ENCODE data around the gene CACNG6. TPM values are rescaled to one million over a fixed set of nuclear protein-coding genes. Genes with fewer than 3 reads are reported as not detected.

The CACNG6 gene
- total and polyA plus RNA-seq, 10 of the 15 experiments (the other 5 are each of a cell fraction or from before 2014, with no cell fraction given) = 0.07 TPM; not detected in 9

DNA sequence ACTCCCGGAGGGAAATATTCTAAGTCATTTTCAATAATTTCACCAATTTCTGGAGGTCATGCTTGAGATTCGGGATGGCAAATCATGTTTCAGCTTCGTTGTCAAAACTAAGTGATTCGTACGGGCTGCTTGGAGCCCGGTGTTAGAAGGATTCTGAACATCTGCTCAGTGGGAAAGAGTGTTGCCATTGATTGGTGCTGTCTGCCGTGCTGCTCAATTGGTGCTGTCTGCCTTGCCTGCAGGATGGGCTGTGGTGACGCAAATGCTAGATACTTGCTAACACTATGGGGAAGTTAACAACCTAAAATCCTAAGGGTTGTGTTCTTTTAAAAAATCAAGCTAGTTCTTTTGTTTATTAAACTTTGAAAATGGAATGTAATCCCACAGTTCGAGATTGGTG lies 46.0 kb upstream of the CACNG6 start:
- H3K79me2 ChIP-seq (ENCODE audit: control insufficient read depth, insufficient read depth, low read length) = no peaks in the 10 kb centered on the region
- ATAC-seq (no peak), FAIRE-seq (no peak), DNase-seq (ENCODE audit: low read depth, low spot score) (no peak)
- H3K4me1 ChIP-seq (ENCODE audit: control insufficient read depth, insufficient read depth, low read length) = no peaks in the 10 kb centered on the region
- no peaks in the 10 kb centered on the region for H3K27me3 ChIP-seq (replicated peaks in 1 of 2; ENCODE audit: control insufficient read depth in 2 of 2, insufficient read depth in 2 of 2, low read length in 1 of 2)
- intact Hi-C loops (cut with micrococcal nuclease; ENCODE audit: unreplicated experiment) (no loop called here), in situ Hi-C loops (cut with MboI) (no loop called here)
- no peak for TF ChIP-seq PRDM15 (CRISPR knock-in tag; IDR thresholded peaks at IDR 0.05)
- TF ChIP-seq, protein P1, sequence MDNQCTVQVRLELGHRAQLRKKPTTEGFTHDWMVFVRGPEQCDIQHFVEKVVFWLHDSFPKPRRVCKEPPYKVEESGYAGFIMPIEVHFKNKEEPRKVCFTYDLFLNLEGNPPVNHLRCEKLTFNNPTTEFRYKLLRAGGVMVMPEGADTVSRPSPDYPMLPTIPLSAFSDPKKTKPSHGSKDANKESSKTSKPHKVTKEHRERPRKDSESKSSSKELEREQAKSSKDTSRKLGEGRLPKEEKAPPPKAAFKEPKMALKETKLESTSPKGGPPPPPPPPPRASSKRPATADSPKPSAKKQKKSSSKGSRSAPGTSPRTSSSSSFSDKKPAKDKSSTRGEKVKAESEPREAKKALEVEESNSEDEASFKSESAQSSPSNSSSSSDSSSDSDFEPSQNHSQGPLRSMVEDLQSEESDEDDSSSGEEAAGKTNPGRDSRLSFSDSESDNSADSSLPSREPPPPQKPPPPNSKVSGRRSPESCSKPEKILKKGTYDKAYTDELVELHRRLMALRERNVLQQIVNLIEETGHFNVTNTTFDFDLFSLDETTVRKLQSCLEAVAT (IDR thresholded peaks at IDR 0.05) = peak; percentile 58; the same call in 1 of the 2 replicates
- no peak overlapping the region for H3K4me3 ChIP-seq
- CTCF ChIA-PET = no interaction called here
- H2AFZ ChIP-seq (ENCODE audit: control insufficient read depth, low read depth, low read length) = no peak overlapping the region
- no peak overlapping the region for H3K4me2 ChIP-seq (ENCODE audit: control insufficient read depth, insufficient read depth)
- no peaks in the 10 kb centered on the region for H4K20me1 ChIP-seq (ENCODE audit: control insufficient read depth, insufficient read depth)
- BruUV-seq (replicated peaks) = no TSS peak
- WGBS (ENCODE audit: insufficient coverage, insufficient replicate concordance, low lambda C conversion rate, missing lambda C conversion rate) = 18% methylated on average over 9 of the region's 9 CpGs
- H3K9ac ChIP-seq (ENCODE audit: control insufficient read depth, insufficient read depth, low read length) = no peak overlapping the region
- H3K27ac ChIP-seq (ENCODE audit: control insufficient read depth, insufficient read depth) = no peak overlapping the region
- H3K9me3 ChIP-seq (replicated peaks; ENCODE audit: control insufficient read depth, insufficient read depth, low read length) = no peaks in the 10 kb centered on the region; the same call in 2 of the 3 replicates
- RAD21 ChIA-PET (ENCODE audit: unreplicated experiment) = no interaction called here
- SMC1A ChIA-PET (ENCODE audit: uncharacterized antibody, unreplicated experiment) = interaction anchor here (0.6 kb wide), 1 partner anchor 11 kb away, joined by 3 read pairs; no protein-coding TSS in a partner anchor
- no peaks in the 10 kb centered on the region for H3K36me3 ChIP-seq (ENCODE audit: control insufficient read depth in 2 of 2, insufficient read depth in 2 of 2, low read length in 1 of 2)
- POLR2A ChIA-PET = no interaction called here
